H7 (cell line): Measurements from ENCODE around the gene USP6NL. TPM values are rescaled to one million over a fixed set of nuclear protein-coding genes. Genes with fewer than 3 reads are reported as not detected.

Experiments used
- DNase-seq: peaks from one replicate; pipeline ENCODE4 v3.0.0; 2012
- H3K27me3 ChIP-seq: 2 replicates; pipeline ENCODE4 v1.6.0; 2011; ENCODE audit warnings: mild to moderate bottlenecking, low read length; ENCODE audit not compliant: control insufficient read depth, insufficient read depth
- H3K36me3 ChIP-seq: replicated peaks from 2 replicates; pipeline ENCODE4 v1.5.1; 2011; ENCODE audit warnings: low read length; ENCODE audit not compliant: control insufficient read depth, insufficient read depth
- H3K4me3 ChIP-seq: 2 replicates; pipeline ENCODE4 v1.5.1; 2011; ENCODE audit warnings: low read depth, mild to moderate bottlenecking, control low read depth, low read length, moderate library complexity; ENCODE audit not compliant: insufficient read depth
- total RNA-seq: library from RNA; depleted of rRNA; stranded (reverse); fragments of >200 nt; shearing (Covaris generic); gene quantifications from 2 replicates; pipeline ENCODE4 v1.2.3, GENCODE V29; 2014; rRNA removed

USP6NL gene
- 15.9 and 18.2 TPM in 2 replicates for total RNA-seq

DNA sequence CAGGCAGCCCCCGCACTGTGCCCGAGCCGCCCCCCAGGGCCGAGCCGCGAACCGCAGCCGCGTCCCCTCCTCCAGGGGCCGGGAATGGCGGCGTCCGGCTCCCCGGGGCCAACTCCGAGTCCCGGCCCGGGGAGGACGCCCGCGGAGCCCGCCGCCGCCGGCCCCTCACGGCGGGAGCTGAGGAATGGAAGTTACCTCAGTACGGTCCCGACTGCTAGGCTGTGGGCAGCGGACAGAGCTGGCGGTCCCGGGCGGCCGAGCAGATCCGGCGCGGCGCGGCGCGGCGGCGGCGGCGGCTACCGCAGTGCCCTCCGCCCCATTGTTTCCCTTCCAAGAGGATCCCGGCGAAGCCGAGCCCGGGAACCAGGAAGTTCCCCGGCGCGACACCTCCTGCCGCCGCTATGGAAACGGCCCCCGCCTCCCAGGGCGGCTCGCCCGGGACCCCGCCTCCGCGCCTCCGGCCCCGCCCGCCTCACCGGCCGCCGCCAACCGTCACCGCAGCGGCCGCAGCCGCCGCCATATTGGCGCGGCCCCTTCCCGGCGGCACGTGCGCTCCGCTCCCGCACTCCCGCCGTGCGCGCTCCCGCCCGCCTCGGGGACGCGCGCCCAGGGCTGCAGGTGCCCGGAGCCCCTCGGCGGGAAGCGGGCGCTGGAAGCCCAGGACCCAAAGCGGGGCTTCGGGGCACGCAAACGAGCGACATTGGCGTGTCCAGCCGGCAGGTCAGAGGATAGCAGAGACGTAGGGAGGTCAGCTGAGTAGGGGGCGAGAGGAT lies at the start of gene USP6NL:
Gene USP6NL (minus strand): TSS at position 403 of the 773 bp plus-strand sequence. CDS start 14,016 bp downstream, outside the sequence.
- Histone ChIP-seq H3K4me3 (peak within 1 kb of the TSS; percentile 83), H3K27me3 (no peaks in the 10 kb centered on the region; the same call in 1 of the 2 replicates), H3K36me3 (no peaks in the 10 kb centered on the region)
- DNase-seq: peak; percentile 94

DNA sequence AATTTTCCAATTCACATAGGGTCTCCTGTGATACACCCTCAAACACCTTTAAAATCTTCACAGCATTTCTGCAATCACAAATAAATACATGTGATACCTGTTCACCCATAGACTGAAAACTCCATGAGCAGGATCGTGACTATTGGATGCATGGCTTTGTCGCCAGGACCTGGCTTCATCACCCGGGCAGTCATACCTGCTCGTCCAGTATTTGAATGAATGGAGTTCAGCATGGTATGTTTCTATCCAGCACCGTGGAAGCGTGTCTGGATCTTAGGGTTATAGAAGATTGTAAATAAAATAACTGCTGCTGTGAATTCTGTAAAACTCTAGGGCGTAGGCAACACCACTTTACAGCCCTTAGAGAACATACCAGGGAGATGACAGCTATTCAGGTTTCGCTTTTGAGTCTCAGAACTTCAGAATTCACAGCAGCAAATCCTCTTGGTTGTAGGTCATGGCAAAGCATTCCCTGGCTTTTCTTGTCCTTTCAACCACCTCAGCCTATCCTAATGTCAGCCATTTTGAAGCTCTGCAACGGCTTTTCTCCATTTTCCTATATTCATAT lies 47.4 kb upstream of the USP6NL start:
- no peaks in the 10 kb centered on the region for H3K36me3 ChIP-seq
- no peaks in the 10 kb centered on the region for H3K27me3 ChIP-seq
- H3K4me3 ChIP-seq: no peak overlapping the region
- DNase-seq: no peak

DNA sequence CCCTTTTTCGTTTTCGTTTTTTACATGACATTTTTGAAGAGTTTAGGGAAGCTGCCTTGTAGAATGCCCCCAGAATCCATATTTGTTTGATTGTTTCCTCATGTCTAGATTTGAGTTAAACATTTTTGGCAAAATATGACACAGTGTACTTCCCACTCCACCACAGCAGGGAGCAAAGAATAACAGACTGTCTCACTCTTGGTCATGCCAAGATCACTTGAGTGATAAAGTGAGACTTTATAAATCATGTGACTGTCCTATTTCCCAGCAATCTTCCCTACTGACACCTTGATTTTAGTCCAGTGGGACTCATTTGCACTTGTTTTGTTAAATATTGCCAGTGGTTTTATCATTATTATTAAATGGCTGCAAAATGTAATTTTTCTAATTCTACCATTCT lies 44.4 kb upstream of the USP6NL start:
- Histone ChIP-seq H3K4me3 (no peak overlapping the region), H3K27me3 (no peaks in the 10 kb centered on the region), H3K36me3 (no peaks in the 10 kb centered on the region)
- no peak for DNase-seq

DNA sequence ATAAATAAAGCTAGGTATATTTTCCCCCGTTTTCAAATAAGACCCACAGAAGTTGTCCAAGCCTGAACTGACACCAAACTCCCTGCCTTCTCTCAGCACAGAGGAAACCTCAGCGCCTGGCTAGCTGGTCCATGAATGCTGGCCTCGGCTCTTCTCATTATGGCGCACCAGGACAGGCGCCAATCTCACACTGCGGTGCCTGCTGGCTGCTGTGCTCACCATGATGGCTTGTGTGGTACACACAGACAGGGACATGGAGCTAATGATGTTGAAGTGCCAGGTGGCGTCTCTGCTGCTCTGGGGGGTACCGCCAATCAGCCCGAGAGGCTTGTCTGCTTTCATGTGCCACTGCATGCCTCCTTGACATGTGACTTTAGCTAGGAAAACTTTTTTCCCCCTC lies 43.2 kb upstream of the USP6NL start:
- no peaks in the 10 kb centered on the region for H3K27me3 ChIP-seq
- H3K36me3 ChIP-seq: no peaks in the 10 kb centered on the region
- H3K4me3 ChIP-seq: no peak overlapping the region
- no peak for DNase-seq

DNA sequence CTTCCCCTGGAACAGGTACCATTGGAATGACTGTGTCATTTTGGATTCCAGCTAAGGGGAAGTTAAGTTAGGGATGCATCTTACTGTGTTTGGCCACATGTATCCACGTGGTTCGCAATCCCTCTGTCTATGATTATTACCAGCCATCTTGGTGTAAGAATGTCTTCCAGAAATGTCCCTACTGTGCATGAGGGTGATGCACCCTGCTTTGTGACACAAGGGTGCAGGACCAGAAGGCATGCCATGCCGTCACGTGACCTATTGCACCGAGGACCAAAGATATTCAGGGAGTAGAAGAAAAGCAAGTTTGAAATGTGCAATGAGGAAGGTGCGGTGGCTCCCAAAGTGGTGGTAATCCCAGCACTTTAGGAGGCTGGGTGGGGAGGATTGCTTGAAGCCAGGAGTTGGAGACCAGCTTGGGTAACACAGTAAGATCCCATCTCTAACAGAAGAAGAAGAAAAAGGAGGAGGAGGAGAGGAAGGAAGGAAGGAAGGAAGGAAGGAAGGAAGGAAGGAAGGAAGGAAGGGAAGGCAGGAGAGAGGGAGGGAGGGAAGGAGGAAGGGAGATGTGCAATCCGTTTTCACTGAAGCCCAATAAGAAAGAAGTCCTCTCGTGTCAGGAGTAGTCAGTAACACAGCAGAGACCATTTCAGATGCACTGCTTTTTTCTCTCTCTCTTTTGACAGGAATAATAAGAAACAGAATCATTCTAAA lies 42.5 kb upstream of the USP6NL start:
- no peaks in the 10 kb centered on the region for H3K36me3 ChIP-seq
- DNase-seq: no peak
- H3K4me3 ChIP-seq: no peak overlapping the region
- no peaks in the 10 kb centered on the region for H3K27me3 ChIP-seq

DNA sequence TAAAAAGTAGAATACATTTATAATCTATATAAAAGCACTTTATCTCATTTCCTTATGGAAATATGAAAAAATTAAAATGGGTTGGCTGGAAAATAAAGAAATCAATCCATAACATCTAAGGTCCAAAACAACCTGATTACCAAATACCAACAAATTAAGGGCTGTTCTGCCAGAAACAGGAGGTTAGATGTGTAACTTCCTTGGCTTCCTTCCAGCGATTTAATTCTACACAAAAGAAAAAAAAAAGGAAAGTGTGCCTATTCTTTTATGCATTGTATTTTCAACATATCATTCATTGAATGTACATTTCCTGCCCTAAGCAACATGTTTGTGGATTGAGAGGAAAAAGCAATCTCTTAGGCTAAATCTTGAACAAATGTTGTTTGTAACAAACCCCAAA lies 36.2 kb upstream of the USP6NL start:
- no peak overlapping the region for H3K4me3 ChIP-seq
- H3K36me3 ChIP-seq: no peaks in the 10 kb centered on the region
- H3K27me3 ChIP-seq: no peaks in the 10 kb centered on the region
- DNase-seq: no peak

DNA sequence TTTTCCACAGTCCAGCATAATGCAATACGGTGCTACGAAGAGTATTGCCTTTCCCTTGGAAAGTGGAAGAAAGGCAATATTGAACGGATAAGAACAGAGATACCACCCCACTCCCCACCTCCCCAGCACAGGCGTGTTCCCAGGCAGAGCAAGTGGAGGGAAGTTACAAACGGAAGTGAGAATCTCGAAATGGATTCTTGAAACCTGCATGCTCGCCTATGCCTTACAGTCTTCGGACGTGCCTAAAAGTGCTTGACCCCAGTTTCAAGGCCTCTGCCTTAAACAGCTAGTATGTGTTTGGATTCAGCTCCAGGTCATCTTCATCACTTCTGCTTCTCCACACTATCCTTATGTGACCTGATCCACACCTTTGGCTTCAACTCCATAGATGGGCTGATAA lies 35.0 kb upstream of the USP6NL start:
- Histone ChIP-seq H3K27me3 (no peaks in the 10 kb centered on the region), H3K4me3 (no peak overlapping the region), H3K36me3 (no peaks in the 10 kb centered on the region)
- no peak for DNase-seq

DNA sequence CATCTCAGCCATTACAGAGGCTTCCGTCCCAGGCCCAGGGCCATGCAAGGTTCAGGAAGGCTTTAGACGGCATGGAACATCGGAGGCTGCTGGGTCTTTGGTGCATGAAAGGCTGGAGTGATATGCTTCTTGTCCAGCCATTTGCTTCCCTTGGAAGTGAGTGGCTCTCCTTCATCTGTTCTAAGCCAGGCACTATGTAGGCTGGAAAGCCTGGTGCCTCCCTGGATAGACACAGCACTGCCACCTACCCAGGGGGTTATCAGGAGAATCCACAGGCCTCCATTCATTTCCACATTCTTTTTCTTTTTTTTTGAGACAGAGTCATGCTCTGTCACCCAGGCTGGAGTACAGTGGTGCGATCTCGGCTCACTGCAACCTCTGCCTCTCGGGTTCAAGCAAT lies 31.6 kb upstream of the USP6NL start:
- Histone ChIP-seq H3K4me3 (no peak overlapping the region), H3K36me3 (no peaks in the 10 kb centered on the region), H3K27me3 (no peaks in the 10 kb centered on the region)
- DNase-seq: no peak

DNA sequence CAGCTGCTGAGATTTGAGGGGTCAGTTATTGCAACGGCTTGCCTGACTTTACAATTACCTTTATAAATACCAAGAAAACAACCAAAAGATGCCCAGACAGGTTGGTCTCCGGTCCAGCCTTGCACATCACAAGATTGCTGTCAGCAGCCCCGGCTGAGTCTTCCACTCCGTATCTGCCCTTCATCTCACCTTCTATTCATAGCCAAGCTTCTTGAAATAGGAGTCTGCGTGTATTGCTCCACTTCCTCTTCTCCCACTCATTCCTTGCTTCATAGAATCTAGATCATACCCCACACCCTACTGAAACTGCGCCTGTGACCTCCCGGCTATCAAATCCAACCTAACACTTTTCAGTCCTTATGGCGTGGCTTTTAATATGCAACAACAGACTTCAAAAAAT lies 31.1 kb upstream of the USP6NL start:
- DNase-seq: no peak
- H3K36me3 ChIP-seq: no peaks in the 10 kb centered on the region
- no peaks in the 10 kb centered on the region for H3K27me3 ChIP-seq
- no peak overlapping the region for H3K4me3 ChIP-seq

DNA sequence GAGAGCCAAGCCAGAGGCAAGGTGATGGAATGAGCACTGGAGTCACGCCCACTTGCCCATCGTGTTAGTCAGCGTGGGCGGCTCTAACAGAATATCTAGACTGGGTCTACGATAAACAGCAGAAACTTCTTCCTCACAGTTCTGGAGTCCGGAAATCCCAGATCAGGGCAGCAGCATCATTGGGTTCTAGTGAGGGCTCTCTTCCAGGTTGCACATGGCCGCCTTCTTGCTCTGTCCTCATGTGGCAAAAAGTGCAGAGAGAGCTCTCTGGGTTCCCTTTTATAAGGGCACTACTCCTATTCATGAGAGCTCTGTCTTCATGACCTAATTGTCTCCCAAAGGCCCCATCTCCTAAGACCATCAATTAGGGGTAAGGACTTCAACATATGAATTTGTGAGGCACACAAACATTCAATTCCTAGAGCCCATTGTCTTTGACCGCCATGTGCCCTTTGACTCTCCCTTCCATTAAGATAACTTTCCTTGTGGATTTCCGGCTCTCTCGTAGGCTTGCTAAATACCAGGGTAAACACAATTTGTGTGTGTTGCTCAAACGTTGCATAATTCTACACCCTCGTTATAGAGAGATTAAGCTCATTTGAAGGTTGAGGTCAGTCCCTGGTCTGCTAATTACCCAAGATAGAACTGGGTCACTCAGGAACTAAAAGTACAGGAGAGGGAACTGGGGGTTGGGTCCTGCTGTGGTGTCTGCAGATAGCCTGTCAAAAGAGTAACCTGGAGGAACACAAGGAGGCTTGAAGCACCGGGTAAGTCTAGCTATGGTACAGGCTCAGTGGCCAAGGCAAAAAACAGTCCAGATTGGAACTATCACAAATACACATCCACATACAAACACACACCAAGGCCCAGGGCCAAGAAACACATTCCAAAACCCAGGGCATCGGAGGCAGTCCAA lies 28.7 kb upstream of the USP6NL start:
- Histone ChIP-seq H3K4me3 (no peak overlapping the region), H3K36me3 (no peaks in the 10 kb centered on the region), H3K27me3 (no peaks in the 10 kb centered on the region)
- DNase-seq: no peak

DNA sequence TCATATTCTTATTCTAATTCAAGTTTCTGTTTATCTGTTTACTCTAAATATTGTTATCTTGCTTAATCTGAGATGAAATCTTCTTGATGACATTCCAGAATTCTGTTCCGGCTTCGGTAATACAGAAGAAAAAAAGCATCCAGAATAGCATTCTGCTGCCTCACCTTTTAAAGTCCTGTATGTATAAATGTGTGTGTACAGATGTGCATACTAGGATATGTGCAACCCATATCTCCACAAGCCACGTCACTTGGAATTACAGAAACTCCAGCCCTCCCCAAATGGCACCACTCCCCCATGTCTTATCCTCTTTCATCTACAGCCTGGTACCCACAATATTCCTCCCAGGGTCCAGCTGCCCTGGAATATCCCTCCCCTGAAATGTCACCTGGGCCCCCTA lies 27.9 kb upstream of the USP6NL start:
- no peaks in the 10 kb centered on the region for H3K27me3 ChIP-seq
- H3K36me3 ChIP-seq: no peaks in the 10 kb centered on the region
- DNase-seq: no peak
- no peak overlapping the region for H3K4me3 ChIP-seq

DNA sequence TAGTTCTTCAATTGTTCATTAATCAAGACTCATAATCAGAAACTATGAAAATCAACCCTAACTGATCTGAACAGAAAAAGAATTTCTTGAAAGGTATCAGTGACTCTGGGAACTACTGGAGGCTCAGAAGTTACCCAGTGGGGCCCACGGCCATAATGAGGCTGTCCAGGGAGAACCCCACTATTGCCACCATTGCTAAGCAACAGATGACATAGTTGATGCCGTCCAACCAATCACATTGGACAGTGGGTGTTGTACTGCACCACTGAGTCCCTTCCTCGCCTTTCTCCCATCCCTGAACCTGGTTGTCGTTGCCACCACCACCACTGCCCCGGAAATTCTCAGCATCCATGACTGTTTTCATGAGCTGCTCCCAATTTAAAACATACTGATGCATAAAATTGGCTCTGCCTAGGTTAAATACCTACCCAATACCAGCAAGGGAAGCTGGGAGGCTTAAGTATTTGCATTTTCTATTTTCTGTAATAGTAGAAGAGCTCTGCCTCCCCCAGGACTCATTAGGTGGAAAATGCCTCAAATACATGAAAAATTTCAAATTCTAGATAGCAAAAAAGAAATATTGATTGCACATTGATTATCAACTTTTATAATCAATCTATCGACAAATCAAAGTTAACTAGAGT lies 26.7 kb upstream of the USP6NL start:
- DNase-seq: no peak
- no peaks in the 10 kb centered on the region for H3K36me3 ChIP-seq
- no peaks in the 10 kb centered on the region for H3K27me3 ChIP-seq
- no peak overlapping the region for H3K4me3 ChIP-seq

DNA sequence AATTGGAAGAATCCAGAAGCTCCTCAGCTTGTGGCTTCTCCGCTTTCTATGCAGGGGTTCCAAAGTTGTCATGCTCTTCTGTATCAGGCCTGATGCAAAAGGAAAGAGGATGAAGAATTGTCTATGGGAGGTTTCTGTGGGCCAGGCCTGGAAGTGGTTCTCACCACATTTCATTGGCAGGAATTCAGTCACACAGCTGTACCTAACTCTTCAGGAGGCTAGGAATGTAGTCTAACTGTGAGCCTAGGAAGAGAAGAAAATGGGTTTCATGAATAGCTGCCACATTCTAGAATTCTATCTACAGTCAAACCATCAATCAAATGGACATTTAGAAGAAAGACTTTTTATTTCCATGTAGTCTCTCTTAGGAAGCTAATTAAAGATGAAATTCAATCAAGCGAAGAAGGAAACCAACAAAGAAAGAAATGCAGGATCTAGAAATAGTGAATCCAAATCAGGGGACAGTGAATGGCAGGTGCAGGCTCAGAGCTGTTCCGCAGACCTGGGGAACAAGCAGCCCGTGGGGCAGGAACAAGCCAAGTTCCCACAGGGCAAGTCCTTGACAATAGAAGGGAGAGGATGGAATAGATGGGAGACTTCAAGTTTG lies 25.4 kb upstream of the USP6NL start:
- Histone ChIP-seq H3K4me3 (no peak overlapping the region), H3K27me3 (no peaks in the 10 kb centered on the region), H3K36me3 (no peaks in the 10 kb centered on the region)
- no peak for DNase-seq
